ENCODE data around the gene LMOD1. TPM values are rescaled to one million over a fixed set of nuclear protein-coding genes. Genes with fewer than 3 reads are reported as not detected.

The LMOD1 gene
- total RNA-seq, 4 donors from 2014 or later: 12.8 to 39.5 (median 22.6) TPM

DNA sequence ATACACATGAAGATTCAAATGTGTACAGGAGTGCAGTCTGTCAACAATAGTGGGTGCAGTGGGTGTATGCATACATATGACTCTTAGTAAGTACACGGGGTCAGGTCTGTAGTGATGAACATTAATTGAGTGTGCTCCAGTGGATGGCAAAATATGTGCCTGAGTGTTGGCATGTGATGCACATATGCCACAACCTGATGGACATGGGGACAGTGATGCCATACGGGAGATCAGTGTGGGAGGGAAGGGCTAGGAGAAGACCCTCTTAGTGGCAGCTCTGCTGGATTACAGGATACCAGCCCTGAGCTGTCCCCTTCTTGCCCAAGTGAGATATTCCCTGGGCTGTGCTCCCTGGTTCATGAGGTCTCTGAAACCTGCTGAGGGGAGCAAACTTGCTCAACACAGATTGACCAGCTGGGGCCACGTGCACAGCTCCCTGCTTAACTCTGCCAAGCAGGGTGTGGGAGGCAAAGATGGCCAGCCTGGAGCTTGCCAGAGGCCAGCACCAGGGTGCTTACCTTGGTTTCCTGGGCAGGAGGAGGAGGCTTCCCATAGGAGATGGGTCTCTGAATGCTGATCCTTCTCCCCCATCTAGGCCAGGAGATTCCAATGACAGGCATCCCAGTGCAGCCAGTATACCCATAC lies 55.4 kb downstream of the LMOD1 start:
- in situ Hi-C loops (cut with MboI; ENCODE audit: low sequenced_read_pairs in 4 of 4) (loop anchor here (5.0 to 25.0 kb wide), 2 partner anchors 81 to 246 kb away; partner anchors contain the start of gene ARL8A (in 3 of the 4)), intact Hi-C loops (cut with DNase I; ENCODE audit: low total_unique reads) (no loop called here)
- ATAC-seq: peak in 1 of 2 donors; percentile 9
- H3K27ac ChIP-seq: peak overlapping the region; percentile 90 to 98 (median 94)
- H3K4me3 ChIP-seq: peak overlapping the region in 2 of 4 donors; percentile 73 to 89
- H3K4me1 ChIP-seq: peaks cover 58 to 71% of the 10 kb centered on the region in 2 donors
- TF ChIP-seq POLR2A (IDR thresholded peaks at IDR 0.05): peak; percentile 24 to 38
- TF ChIP-seq, protein P1, sequence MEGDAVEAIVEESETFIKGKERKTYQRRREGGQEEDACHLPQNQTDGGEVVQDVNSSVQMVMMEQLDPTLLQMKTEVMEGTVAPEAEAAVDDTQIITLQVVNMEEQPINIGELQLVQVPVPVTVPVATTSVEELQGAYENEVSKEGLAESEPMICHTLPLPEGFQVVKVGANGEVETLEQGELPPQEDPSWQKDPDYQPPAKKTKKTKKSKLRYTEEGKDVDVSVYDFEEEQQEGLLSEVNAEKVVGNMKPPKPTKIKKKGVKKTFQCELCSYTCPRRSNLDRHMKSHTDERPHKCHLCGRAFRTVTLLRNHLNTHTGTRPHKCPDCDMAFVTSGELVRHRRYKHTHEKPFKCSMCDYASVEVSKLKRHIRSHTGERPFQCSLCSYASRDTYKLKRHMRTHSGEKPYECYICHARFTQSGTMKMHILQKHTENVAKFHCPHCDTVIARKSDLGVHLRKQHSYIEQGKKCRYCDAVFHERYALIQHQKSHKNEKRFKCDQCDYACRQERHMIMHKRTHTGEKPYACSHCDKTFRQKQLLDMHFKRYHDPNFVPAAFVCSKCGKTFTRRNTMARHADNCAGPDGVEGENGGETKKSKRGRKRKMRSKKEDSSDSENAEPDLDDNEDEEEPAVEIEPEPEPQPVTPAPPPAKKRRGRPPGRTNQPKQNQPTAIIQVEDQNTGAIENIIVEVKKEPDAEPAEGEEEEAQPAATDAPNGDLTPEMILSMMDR (IDR thresholded peaks at IDR 0.05 in 4 of 5, conservative IDR thresholded peaks at IDR 0.05 in 1 of 5): no peak
- H3K27me3 ChIP-seq: no peaks in the 10 kb centered on the region
- no peaks in the 10 kb centered on the region for H3K36me3 ChIP-seq
- no peaks in the 10 kb centered on the region for H3K9me3 ChIP-seq
- peak in 1 of 2 donors; percentile 55 for DNase-seq

DNA sequence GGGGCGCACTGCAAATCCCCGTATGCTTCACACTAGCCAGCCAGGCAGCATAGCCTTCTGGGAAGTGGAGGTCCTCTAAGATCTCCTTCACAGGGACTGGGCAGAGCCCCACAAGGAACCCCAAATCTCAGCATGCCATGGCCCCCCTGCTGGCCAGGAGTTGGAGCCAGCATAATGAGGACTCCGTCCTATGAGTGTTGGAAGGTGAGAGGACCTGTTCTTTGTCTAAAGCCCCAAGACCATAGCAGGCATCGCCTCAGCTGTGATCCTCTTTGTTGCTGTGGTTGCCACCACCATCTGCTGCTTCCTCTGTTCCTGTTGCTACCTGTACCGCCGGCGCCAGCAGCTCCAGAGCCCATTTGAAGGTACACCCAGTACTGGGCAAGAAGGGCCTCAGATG lies 56.1 kb downstream of the LMOD1 start:
- Histone ChIP-seq H3K27ac (peak overlapping the region; percentile 90 to 98 (median 94)), H3K36me3 (no peaks in the 10 kb centered on the region), H3K27me3 (no peaks in the 10 kb centered on the region), H3K4me3 (peak overlapping the region; percentile 65 to 89 (median 72)), H3K9me3 (no peaks in the 10 kb centered on the region), H3K4me1 (peaks cover 65 to 78% of the 10 kb centered on the region in 2 donors)
- ATAC-seq (no peak), DNase-seq (no peak)
- in situ Hi-C loops (cut with MboI; ENCODE audit: low sequenced_read_pairs in 4 of 4): loop anchor here (5.0 to 25.0 kb wide), 2 partner anchors 82 to 247 kb away; partner anchors contain the start of gene ARL8A (in 3 of the 4)
- intact Hi-C loops (cut with DNase I; ENCODE audit: low total_unique reads): no loop called here
- TF ChIP-seq, protein P1 (IDR thresholded peaks at IDR 0.05 in 4 of 5, conservative IDR thresholded peaks at IDR 0.05 in 1 of 5): no peak
- TF ChIP-seq POLR2A (IDR thresholded peaks at IDR 0.05): no peak

DNA sequence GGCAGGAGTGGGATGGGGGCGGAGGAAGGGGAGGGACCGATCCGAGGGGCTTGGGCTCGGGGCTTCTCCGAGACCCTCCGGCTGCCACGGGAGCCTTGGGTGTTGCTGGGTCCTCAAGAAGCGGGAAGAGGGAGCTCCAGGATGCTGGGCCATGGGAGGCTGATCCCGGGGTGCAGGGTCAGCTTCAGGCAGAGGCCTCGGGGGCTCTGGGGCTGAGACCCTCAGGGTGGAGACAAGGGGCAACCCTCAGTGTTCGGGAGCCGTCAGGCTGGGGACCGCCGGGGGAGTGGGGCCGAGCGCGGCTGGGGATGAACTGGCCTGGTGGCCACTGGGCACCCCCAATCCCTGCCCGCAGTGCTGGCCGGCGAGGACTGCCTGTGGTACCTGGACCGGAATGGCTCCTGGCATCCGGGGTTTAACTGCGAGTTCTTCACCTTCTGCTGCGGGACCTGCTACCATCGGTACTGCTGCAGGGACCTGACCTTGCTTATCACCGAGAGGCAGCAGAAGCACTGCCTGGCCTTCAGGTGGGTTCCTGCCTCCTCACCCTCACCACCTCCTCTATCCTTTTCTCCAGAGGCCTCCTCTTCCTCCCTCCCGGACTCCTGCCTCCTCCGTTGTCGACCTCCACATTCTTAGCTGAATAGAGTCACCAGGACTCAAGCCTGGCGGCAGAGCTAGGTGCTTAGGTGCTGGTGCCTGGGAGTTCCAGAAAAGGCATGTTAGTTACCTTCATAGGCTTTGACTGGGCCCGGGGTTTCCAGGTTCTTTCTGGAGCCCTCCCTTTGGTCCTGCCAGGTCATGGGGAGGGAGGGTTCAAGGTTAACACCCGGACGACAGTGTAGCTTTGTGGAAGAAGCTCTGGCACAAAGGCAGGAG lies 57.0 kb downstream of the LMOD1 start:
- in situ Hi-C loops (cut with MboI; ENCODE audit: low sequenced_read_pairs in 4 of 4) (loop anchor here in 3 of 4 donors (25.0 kb wide), 1 partner anchor 248 kb away; the partner anchor contains the start of gene ARL8A (in 3 of the 3)), intact Hi-C loops (cut with DNase I; ENCODE audit: low total_unique reads) (loop anchor here (2.0 to 10.0 kb wide), 5 partner anchors 62 to 1385 kb away; partner anchors contain the start of genes IPO9, PHLDA3 and TIMM17A)
- no peak for TF ChIP-seq POLR2A (IDR thresholded peaks at IDR 0.05)
- TF ChIP-seq, protein P1 (IDR thresholded peaks at IDR 0.05 in 4 of 5, conservative IDR thresholded peaks at IDR 0.05 in 1 of 5): no peak
- H3K27me3 ChIP-seq: no peaks in the 10 kb centered on the region
- H3K36me3 ChIP-seq: no peaks in the 10 kb centered on the region
- H3K4me1 ChIP-seq: peaks cover 74 to 83% of the 10 kb centered on the region in 2 donors
- no peaks in the 10 kb centered on the region for H3K9me3 ChIP-seq
- H3K4me3 ChIP-seq: peak overlapping the region; percentile 65 to 89 (median 72)
- DNase-seq: no peak
- peak overlapping the region; percentile 90 to 98 (median 94) for H3K27ac ChIP-seq
- ATAC-seq: no peak

DNA sequence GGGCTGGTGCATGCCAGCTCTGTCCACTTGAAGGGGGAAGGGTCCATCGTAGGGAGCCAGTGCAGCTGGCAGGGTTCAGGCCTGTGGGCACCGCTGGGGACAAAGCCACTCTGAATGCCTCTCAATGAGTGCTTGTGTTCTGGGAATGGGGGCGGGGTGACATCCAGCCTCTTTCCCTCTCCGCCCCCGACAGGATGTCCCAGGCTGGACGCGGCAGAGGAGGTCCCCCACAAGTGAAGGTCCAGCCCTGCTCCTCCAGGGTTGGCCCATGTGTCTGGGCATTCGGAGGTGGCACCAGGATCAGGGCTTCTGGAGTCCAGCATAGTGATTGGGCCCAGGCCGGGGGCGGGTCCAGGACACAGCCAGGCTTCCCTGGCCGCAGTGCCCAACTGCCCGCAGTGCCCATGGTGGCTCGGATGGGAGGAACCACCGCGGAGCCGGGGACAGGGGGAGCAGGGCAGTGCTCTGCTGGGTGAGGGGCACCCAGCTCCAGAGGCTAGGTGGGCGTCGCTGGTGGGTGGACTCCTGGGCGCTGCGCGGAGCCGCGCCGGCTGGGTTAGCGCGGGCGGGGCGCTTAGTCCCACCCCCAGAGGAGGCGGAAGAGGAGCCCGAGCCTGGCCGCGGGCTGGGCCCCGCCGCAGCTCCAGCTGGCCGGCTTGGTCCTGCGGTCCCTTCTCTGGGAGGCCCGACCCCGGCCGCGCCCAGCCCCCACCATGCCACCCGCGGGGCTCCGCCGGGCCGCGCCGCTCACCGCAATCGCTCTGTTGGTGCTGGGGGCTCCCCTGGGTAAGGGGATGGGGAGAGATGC lies 57.9 kb downstream of the LMOD1 start, which contains the start of gene SHISA4:
TSS of gene SHISA4 (plus strand) at position 617 of the 808 bp plus-strand sequence. CDS start at position 714, 97 bp downstream.
- peak; percentile 95 to 97 for TF ChIP-seq POLR2A (IDR thresholded peaks at IDR 0.05)
- TF ChIP-seq, protein P1 (IDR thresholded peaks at IDR 0.05 in 4 of 5, conservative IDR thresholded peaks at IDR 0.05 in 1 of 5): no peak
- peak; percentile 81 to 94 for DNase-seq
- in situ Hi-C loops (cut with MboI; ENCODE audit: low sequenced_read_pairs in 4 of 4): loop anchor here in 3 of 4 donors (25.0 kb wide), 1 partner anchor 249 kb away; the partner anchor contains the start of gene ARL8A (in 3 of the 3)
- no peaks in the 10 kb centered on the region for H3K9me3 ChIP-seq
- no peaks in the 10 kb centered on the region for H3K27me3 ChIP-seq
- ATAC-seq: peak; percentile 45 to 55
- H3K4me3 ChIP-seq: peak within 1 kb of the TSS; percentile 65 to 89 (median 72)
- peaks cover 82 to 85% of the 10 kb centered on the region in 2 donors for H3K4me1 ChIP-seq
- peak within 1 kb of the TSS; percentile 90 to 98 (median 94) for H3K27ac ChIP-seq
- H3K36me3 ChIP-seq: no peaks in the 10 kb centered on the region
- intact Hi-C loops (cut with DNase I; ENCODE audit: low total_unique reads): loop anchor here (2.0 to 10.0 kb wide), 5 partner anchors 61 to 1386 kb away; partner anchors contain the start of genes IPO9, PHLDA3 and TIMM17A

Measured in gastrocnemius medialis (tissue), 4 donors.